Body of pancreas (tissue), 4 donors: ENCODE results near the gene RCAN3.

Source experiments
- CTCF ChIP-seq, 7 experiments: fragments of 450-650 bp in 4 of 7; fragments of 200-600 bp in 3 of 7; sonication (generic) in 3 of 7; IDR thresholded peaks; one replicate each; pipeline ENCODE4 v1.5.1; 2016 to 2019; ENCODE audit warnings: antibody characterized with exemption in 7 of 7
- POLR2A ChIP-seq, 3 donors: fragments of 450-650 bp; IDR thresholded peaks; one replicate each; pipeline ENCODE4 v1.6.1; 2016; ENCODE audit warnings: antibody characterized with exemption in 3 of 3, mild to moderate bottlenecking in 2 of 3

GRCh38 chr1:24459551-24460266, 42.9 kb upstream of the RCAN3 start:
- TF ChIP-seq CTCF (IDR thresholded peaks at IDR 0.05) (no peak), POLR2A (IDR thresholded peaks at IDR 0.05) (no peak)
